T-cell (primary cell): ENCODE measurements around the gene CNTNAP2. TPM values are rescaled to one million over a fixed set of nuclear protein-coding genes. Genes with fewer than 3 reads are reported as not detected.

Experiments
- ATAC-seq, 4 experiments: fragments of 200-7000 bp in 3 of 4; fragments of 150-1000 bp in 1 of 4; cut with Tn5 transposase; replicated peaks in 1 of 4; 1 replicate in 3 of 4; 2 replicates in 1 of 4; pipeline ENCODE4 v1.10.0; 2021; ENCODE audit warnings: moderate library complexity in 3 of 4, mild to moderate bottlenecking in 2 of 4, moderate number of reproducible peaks in 1 of 4
- CTCF ChIA-PET, 2 donors: fragments of 300-600 bp; sonication (Branson Sonifier 250); formaldehyde crosslinking; loops; one replicate each; lab custom pipeline; 2022; ENCODE audit warnings: antibody characterized with exemption in 2 of 2; lab: Charles Lee
- POLR2A ChIA-PET, 2 donors: fragments of 300-600 bp; sonication (Branson Sonifier 250); formaldehyde crosslinking; loops; one replicate each; lab custom pipeline; 2022; ENCODE audit warnings: antibody characterized with exemption in 2 of 2; lab: Charles Lee
- DNase-seq, 35 experiments: peaks; one replicate each; pipeline versions ENCODE4 v3.0.0 to v3.0.0-alpha.2; 2013 to 2023
- H3K27ac ChIP-seq: one replicate; pipeline ENCODE4 v1.5.1; 2013; ENCODE audit warnings: low read length
- H3K27me3 ChIP-seq, 2 experiments: replicated peaks in 1 of 2; 1 replicate in 1 of 2; 2 replicates in 1 of 2; pipeline versions ENCODE4 v1.6.1 to v1.7.0; 2013; ENCODE audit warnings: low read length in 1 of 2, mixed read lengths in 1 of 2; ENCODE audit not compliant: control insufficient read depth in 2 of 2, insufficient read depth in 2 of 2; ENCODE audit errors: extremely low read depth in 1 of 2
- H3K36me3 ChIP-seq, 2 donors: 1 replicate in 1 of 2; 2 replicates in 1 of 2; pipeline versions ENCODE4 v1.6.1 to v1.7.0; 2013; ENCODE audit warnings: low read length in 1 of 2; ENCODE audit not compliant: control insufficient read depth in 2 of 2, insufficient read depth in 1 of 2; ENCODE audit errors: extremely low read depth in 1 of 2
- H3K4me1 ChIP-seq, 2 experiments: 1 replicate in 1 of 2; 2 replicates in 1 of 2; pipeline versions ENCODE4 v1.6.1 to v1.7.0; 2013; ENCODE audit warnings: low read length in 2 of 2, mixed read lengths in 1 of 2; ENCODE audit not compliant: insufficient read depth in 2 of 2, control insufficient read depth in 1 of 2; ENCODE audit errors: extremely low read depth in 1 of 2
- H3K4me3 ChIP-seq, 2 donors: 1 replicate in 1 of 2; 2 replicates in 1 of 2; pipeline versions ENCODE4 v1.5.1 to v1.7.0; 2013; ENCODE audit warnings: mild to moderate bottlenecking in 2 of 2, low read length in 1 of 2, moderate library complexity in 1 of 2; ENCODE audit not compliant: control insufficient read depth in 1 of 2; ENCODE audit errors: extremely low read depth in 1 of 2
- H3K9me3 ChIP-seq: 2 replicates; pipeline ENCODE4 v1.7.0; 2013
- H3K27ac Mint-ChIP-seq, 2 donors: one replicate each; pipeline ENCODE4 v1.8.0; 2020 to 2021; ENCODE audit warnings: mild to moderate bottlenecking in 2 of 2, mixed read lengths in 2 of 2
- H3K27me3 Mint-ChIP-seq, 2 donors: one replicate each; pipeline ENCODE4 v1.8.0; 2021 to 2022; ENCODE audit warnings: mixed read lengths in 2 of 2
- H3K36me3 Mint-ChIP-seq: one replicate; pipeline ENCODE4 v1.8.0; 2021; ENCODE audit warnings: mixed read lengths
- H3K4me1 Mint-ChIP-seq, 3 donors: one replicate each; pipeline ENCODE4 v1.8.0; 2020 to 2022; ENCODE audit warnings: mixed read lengths in 3 of 3, mild to moderate bottlenecking in 1 of 3
- H3K4me3 Mint-ChIP-seq, 3 donors: one replicate each; pipeline ENCODE4 v1.8.0; 2020 to 2022; ENCODE audit warnings: mild to moderate bottlenecking in 3 of 3, mixed read lengths in 3 of 3, moderate library complexity in 3 of 3
- H3K9me3 Mint-ChIP-seq, 3 donors: one replicate each; pipeline ENCODE4 v1.8.0; 2020 to 2022; ENCODE audit warnings: mixed read lengths in 3 of 3
- WGBS: methylation state at CpG from one replicate; pipeline ENCODE4 v1.1.5; 2013; ENCODE audit warnings: missing lambda C conversion rate; ENCODE audit not compliant: insufficient coverage; 5-methylcytosine and 5-hydroxymethylcytosine counted together
- total RNA-seq, 35 experiments: library from RNA in 6 of 35; stranded (reverse) in 6 of 35; fragments of 120-200 nt in 1 of 35; gene quantifications; one replicate each; pipeline versions ENCODE4 v1.2.1 to v1.2.4 and lab custom pipeline; 2013 to 2026

Gene CNTNAP2
- total RNA-seq, 5 donors from 2014 or later (not counting 1 experiment from before 2014, with no cell fraction given) = 0.15 to 0.72 (median 0.21) TPM

DNA sequence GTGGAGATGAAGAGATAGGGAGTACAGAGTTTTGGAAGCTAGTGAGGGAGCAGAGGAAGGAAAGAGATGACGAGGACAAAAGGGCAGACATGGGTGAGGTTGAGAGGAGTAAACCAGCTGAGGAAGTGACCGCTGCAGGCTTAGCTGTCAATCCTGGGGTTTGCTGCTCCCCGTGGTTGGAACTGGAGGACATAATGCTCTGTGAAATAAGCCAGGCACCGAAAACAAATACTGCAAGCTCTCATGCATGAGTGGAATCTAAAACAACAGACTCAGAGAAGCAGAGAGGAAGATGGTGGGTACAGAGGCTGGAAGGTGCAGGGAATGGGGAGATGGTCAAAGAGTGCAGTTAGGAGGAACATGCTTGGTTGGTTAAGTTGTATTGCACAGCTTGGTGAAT is 1991.8 kb downstream of the CNTNAP2 start:
- Mint-ChIP-seq H3K9me3 (no peaks in the 10 kb centered on the region), H3K27me3 (peaks cover 8 to 12% of the 10 kb centered on the region in 2 donors), H3K4me3 (no peak overlapping the region), H3K27ac (no peak overlapping the region), H3K36me3 (no peaks in the 10 kb centered on the region), H3K4me1 (no peaks in the 10 kb centered on the region)
- CTCF ChIA-PET = no interaction called here
- ATAC-seq (no peak), DNase-seq (no peak)
- Histone ChIP-seq H3K36me3 (no peaks in the 10 kb centered on the region), H3K27ac (no peak overlapping the region), H3K4me1 (no peaks in the 10 kb centered on the region), H3K27me3 (peaks cover 0 to 7% of the 10 kb centered on the region in 2 experiments), H3K9me3 (no peaks in the 10 kb centered on the region), H3K4me3 (no peak overlapping the region)
- 61% methylated on average over 4 of the region's 4 CpGs for WGBS
- POLR2A ChIA-PET = interaction anchor here in 1 of 2 donors (0.7 kb wide), 1 partner anchor 21 kb away, joined by 3 read pairs; no protein-coding TSS in a partner anchor

DNA sequence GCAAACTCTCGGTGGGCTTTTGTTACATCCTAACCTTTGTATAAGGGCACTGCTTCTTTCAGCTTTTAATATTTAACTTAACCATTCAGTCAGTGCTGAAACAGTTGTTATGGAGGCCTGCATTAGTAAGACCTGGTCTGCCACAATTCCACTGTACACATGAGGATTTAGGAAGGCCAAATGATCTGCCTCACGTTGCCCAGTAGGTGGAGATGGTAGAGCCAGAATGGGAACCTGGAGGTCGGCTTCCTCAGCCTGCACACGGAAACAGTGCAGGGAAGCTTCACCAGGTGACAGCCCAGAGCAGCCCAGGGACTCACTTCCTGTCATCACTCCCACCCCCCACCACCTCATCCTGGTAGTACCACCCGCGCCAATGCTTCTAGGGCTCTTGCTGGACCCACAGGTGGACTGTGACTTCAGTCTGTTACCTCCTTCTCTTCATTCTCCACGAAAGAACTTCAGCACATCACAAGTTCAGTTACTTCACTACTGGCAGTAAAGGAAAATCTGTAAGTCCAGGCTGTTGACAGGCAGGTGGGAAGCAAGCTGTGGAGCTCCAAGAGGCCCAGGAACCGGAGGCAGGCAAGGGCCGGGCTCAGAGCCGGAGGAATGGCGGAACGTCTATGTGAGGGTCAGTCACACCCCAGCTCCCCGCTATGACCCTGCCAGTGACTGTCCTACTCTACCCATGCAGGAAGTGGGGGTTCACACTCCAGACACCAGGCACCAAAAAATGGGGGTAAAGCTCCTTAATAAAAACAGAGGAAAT is 1993.7 kb downstream of the CNTNAP2 start:
- Mint-ChIP-seq H3K4me3 (no peak overlapping the region), H3K27me3 (peaks cover 6 to 9% of the 10 kb centered on the region in 2 donors), H3K36me3 (no peaks in the 10 kb centered on the region), H3K4me1 (no peaks in the 10 kb centered on the region), H3K27ac (no peak overlapping the region), H3K9me3 (no peaks in the 10 kb centered on the region)
- ChIA-PET CTCF (no interaction called here), POLR2A (no interaction called here)
- ATAC-seq = no peak
- Histone ChIP-seq H3K9me3 (no peaks in the 10 kb centered on the region), H3K36me3 (no peaks in the 10 kb centered on the region), H3K27ac (no peak overlapping the region), H3K27me3 (peaks cover 0 to 7% of the 10 kb centered on the region in 2 experiments), H3K4me3 (no peak overlapping the region), H3K4me1 (no peaks in the 10 kb centered on the region)
- no peak for DNase-seq
- WGBS = 85% methylated on average over 11 of the region's 13 CpGs

DNA sequence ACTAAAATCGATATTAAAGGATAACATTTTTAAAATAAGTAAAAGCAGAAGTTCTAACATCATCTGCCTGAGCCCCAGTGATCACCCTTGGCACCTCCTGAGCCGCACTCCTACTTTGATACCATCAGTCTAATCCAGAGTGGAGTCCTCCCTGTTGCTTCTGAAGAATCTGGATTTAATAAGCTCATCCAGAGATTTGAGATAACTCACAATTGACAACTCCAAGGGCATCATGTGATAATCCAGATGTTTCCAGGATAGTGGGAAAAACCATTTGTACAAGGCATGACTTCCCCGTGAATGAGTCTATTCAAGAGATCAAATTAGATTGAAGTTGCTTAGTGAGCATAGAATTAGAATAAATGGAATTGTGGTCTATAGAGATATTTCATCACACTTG is 1998.2 kb downstream of the CNTNAP2 start:
- ChIA-PET POLR2A (no interaction called here), CTCF (no interaction called here)
- Mint-ChIP-seq H3K4me1 (no peaks in the 10 kb centered on the region), H3K27ac (no peak overlapping the region), H3K4me3 (no peak overlapping the region), H3K36me3 (no peaks in the 10 kb centered on the region), H3K27me3 (peaks cover 0 to 6% of the 10 kb centered on the region in 2 donors), H3K9me3 (no peaks in the 10 kb centered on the region)
- WGBS = no CpG with 5 or more reads among the region's 3 CpGs
- no peak for DNase-seq
- Histone ChIP-seq H3K4me3 (no peak overlapping the region), H3K9me3 (no peaks in the 10 kb centered on the region), H3K36me3 (no peaks in the 10 kb centered on the region), H3K27me3 (peaks cover 0 to 6% of the 10 kb centered on the region in 2 experiments), H3K27ac (no peak overlapping the region), H3K4me1 (no peaks in the 10 kb centered on the region)
- ATAC-seq = no peak

DNA sequence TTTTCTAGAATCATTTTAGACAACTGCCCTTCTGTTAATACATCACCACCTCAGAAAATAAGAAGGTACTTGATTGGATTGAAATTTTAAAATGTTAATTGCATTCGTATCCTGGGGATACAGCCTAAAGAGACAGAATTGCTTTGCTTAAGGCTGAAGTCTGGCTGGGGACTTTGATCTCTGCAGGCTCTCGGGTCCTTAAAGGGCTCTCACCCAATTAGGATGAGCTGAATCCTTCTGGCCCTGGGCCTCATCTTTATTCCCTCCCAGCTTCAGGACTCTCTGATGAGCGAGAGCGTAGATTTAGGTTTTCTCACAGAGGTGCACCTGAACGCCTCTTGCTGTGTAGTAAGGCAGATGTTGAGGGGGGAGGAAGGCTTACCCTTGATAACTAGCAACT is 1998.7 kb downstream of the CNTNAP2 start:
- Histone ChIP-seq H3K36me3 (no peaks in the 10 kb centered on the region), H3K4me3 (no peak overlapping the region), H3K27ac (no peak overlapping the region), H3K9me3 (no peaks in the 10 kb centered on the region), H3K27me3 (peaks cover 0 to 4% of the 10 kb centered on the region in 2 experiments), H3K4me1 (no peaks in the 10 kb centered on the region)
- Mint-ChIP-seq H3K36me3 (no peaks in the 10 kb centered on the region), H3K27ac (no peak overlapping the region), H3K4me1 (no peaks in the 10 kb centered on the region), H3K9me3 (no peaks in the 10 kb centered on the region), H3K27me3 (peaks cover 0 to 5% of the 10 kb centered on the region in 2 donors), H3K4me3 (no peak overlapping the region)
- ChIA-PET POLR2A (no interaction called here), CTCF (no interaction called here)
- ATAC-seq = no peak
- no peak for DNase-seq
- WGBS = no CpG with 5 or more reads among the region's 5 CpGs

DNA sequence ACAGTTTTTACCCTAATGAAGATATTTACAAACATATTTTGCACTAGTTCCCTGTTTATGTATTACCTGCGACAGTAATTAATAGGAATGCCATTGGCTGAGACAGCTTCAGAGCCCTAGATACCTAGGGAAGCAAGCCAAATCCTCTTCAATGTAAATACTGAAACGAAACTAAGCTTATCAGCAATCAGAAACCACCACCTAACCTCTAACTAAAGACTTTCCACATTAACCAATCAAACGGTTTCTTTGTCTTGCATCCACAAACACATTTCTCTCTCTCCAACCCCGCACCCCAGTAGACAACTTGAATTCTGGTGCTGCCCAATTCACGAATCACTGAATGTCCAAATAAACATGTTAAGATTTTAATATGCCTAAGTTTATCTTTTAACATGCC is 1999.6 kb downstream of the CNTNAP2 start:
- no peaks in the 10 kb centered on the region for H3K4me1 Mint-ChIP-seq

DNA sequence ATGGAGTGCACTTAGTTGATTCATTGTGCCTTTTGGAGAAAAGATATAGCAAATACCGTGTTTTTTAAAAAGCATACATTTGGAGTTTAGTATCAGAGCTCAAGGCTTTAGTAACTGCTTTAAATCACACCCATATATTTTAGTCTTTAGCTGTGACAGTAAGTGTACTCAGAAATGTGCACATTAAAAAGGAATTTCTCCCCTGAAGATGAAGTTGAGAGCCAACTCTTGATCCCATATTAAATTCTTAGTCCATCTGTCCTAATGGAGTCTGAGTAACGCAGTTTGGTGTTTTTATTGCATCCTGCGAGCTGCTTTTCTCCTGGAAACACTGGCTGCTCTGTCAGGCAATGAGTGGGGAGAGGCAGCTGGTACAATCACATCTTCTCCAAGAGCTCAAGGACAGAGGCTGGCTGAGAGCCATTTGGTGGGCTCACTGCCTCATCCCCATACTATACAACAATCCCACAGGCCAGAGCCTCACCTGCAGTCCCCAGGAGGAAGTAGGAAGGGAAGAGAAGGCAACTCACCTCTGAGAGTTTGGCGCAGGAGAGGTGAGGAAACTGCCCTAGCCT is 2000.3 kb downstream of the CNTNAP2 start:
- Mint-ChIP-seq H3K4me1 (no peaks in the 10 kb centered on the region), H3K4me3 (no peak overlapping the region), H3K27ac (no peak overlapping the region), H3K36me3 (no peaks in the 10 kb centered on the region), H3K27me3 (peaks cover 0 to 2% of the 10 kb centered on the region in 2 donors), H3K9me3 (no peaks in the 10 kb centered on the region)
- Histone ChIP-seq H3K9me3 (no peaks in the 10 kb centered on the region), H3K27ac (no peak overlapping the region), H3K27me3 (peaks cover 0 to 2% of the 10 kb centered on the region in 2 experiments), H3K4me3 (no peak overlapping the region), H3K36me3 (no peaks in the 10 kb centered on the region), H3K4me1 (no peaks in the 10 kb centered on the region)
- WGBS = 100% methylated on average over 1 of the region's 4 CpGs
- CTCF ChIA-PET = interaction anchor here in 1 of 2 donors (0.6 kb wide), 1 partner anchor 63 kb away, joined by 4 read pairs; no protein-coding TSS in a partner anchor
- DNase-seq = no peak
- POLR2A ChIA-PET = no interaction called here
- ATAC-seq = no peak

More for the DNA sequence above, 1999.6 kb downstream of the CNTNAP2 start:
- Mint-ChIP-seq H3K4me3 (no peak overlapping the region), H3K27ac (no peak overlapping the region), H3K36me3 (no peaks in the 10 kb centered on the region), H3K9me3 (no peaks in the 10 kb centered on the region), H3K27me3 (peaks cover 0 to 3% of the 10 kb centered on the region in 2 donors)
- 33% methylated on average over 3 of the region's 5 CpGs for WGBS
- no peaks in the 10 kb centered on the region for H3K9me3 ChIP-seq
- ChIA-PET POLR2A (no interaction called here), CTCF (no interaction called here)
- H3K27me3 ChIP-seq = peaks cover 0 to 2% of the 10 kb centered on the region in 2 experiments
- ATAC-seq (no peak), DNase-seq (no peak)
- H3K4me1 ChIP-seq = no peaks in the 10 kb centered on the region
- H3K36me3 ChIP-seq = no peaks in the 10 kb centered on the region
- H3K4me3 ChIP-seq = no peak overlapping the region
- no peak overlapping the region for H3K27ac ChIP-seq
